WI38 (cell line): ENCODE results near the gene OSM.

Experiments
- H3K4me3 ChIP-seq: 2 replicates; pipeline ENCODE4 v1.5.1; 2011; ENCODE audit warnings: low read depth, mild to moderate bottlenecking, control low read depth, low read length
- TF ChIP-seq, protein P1 (sequence below): IDR thresholded peaks from 2 replicates; pipeline ENCODE4 v1.5.1; 2012; ENCODE audit warnings: low read depth, mild to moderate bottlenecking, control low read depth, low read length

OSM gene

DNA sequence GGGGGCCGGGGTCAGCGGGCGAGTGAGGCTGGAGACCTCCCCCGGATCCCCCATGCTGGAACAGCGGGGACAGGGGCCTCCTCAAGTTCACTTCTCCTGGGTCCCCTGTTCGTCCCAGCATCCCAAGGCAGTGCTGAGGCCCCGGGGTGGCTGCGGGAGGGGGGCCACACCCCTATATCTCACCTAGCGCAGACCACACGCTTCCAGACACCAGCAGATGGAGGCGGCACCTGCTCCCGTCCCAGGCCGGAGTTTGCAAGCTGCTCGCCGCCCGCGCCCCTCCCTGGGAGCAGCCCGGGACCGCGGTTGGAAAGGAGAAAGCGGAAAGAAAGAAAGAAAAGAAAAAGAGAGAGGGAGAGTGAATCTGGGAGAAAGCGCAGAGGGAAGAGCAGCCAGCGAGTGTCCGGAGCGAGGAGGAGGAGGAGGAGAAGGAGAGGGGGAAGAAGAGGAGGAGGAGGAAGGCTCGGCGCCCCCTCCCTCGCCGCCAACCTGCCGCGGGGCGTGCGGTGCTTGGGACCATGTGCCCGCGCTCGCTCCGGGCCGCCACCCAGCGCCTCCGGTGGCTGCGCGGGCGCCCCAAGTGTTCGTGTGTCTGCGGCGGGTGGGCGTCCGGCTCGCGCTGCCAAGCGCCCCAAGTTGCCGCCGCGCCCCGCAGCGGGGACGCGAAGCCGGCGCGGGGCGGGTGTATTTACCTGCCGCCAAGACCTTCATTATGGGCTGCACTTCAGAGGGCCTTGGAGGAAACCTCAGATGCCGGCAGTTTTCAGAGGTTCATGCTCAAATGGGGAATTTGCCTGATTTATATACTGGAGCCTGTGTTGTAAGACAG is 20.5 kb downstream of the OSM start, which contains the start of gene LIF:
Gene LIF (minus strand): TSS at position 775 of the 829 bp plus-strand sequence. CDS start 64 bp downstream, at position 711.
- peak within 1 kb of the TSS; percentile 83 for H3K4me3 ChIP-seq
- TF ChIP-seq, protein P1, sequence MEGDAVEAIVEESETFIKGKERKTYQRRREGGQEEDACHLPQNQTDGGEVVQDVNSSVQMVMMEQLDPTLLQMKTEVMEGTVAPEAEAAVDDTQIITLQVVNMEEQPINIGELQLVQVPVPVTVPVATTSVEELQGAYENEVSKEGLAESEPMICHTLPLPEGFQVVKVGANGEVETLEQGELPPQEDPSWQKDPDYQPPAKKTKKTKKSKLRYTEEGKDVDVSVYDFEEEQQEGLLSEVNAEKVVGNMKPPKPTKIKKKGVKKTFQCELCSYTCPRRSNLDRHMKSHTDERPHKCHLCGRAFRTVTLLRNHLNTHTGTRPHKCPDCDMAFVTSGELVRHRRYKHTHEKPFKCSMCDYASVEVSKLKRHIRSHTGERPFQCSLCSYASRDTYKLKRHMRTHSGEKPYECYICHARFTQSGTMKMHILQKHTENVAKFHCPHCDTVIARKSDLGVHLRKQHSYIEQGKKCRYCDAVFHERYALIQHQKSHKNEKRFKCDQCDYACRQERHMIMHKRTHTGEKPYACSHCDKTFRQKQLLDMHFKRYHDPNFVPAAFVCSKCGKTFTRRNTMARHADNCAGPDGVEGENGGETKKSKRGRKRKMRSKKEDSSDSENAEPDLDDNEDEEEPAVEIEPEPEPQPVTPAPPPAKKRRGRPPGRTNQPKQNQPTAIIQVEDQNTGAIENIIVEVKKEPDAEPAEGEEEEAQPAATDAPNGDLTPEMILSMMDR, result no peak

DNA sequence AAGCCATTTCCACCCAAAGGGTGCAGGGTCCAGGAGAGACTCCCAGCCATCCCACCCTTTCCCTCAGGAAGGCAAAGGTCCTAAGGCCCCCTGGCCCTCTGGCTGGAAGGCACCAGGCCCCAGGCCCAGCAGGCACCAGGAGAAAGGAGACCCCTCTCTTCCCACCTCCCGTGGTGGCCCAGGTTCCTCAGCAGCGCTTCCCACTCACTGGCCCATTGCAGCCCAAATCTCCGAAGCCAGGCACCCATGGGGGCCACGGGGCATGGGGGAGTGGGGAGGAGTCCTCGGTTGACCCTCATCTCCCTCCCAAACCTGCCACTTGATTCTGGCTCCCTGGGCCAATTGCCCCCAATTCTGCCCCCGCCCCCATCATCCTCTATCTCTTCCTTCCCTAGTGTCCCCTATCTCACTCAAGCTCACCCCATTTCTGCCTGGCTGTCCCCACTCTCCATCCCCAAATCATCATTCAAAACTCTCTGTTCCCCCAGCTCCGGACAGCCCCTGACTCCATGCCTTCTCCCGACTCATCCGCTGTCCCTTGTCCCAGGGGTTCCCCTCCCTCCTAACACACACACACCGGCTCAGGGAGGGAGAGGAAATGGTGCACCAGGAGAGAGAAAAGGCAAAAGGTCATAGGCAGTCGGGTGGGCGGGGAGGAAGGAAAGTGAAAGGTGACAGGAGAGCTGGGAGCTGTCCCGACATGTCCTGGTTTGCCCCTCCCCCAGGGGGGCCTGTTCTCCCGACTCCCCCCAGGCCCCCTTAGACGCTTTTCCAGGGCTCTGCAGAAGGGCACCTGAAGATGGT is 21.3 kb downstream of the OSM start:
- H3K4me3 ChIP-seq, result peak overlapping the region; percentile 83
- TF ChIP-seq, protein P1, result no peak

DNA sequence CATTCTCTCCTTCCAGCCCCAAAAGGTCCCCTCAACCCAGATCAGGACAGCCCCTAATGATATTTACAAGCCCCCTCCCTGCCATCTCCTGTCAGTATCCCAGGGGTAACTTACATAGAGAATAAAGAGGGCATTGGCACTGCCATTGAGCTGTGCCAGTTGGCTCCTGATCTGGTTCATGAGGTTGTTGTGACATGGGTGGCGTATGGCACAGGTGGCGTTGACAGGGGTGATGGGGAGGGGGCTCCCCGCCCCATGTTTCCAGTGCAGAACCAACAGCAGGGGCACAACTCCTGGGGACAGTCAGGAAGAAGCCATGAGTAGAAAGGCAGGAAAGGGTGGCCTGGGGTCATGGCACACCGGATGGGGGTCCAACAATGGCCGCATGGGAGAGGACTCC is 22.0 kb downstream of the OSM start:
- peak overlapping the region; percentile 83 for H3K4me3 ChIP-seq
- TF ChIP-seq, protein P1, result no peak

DNA sequence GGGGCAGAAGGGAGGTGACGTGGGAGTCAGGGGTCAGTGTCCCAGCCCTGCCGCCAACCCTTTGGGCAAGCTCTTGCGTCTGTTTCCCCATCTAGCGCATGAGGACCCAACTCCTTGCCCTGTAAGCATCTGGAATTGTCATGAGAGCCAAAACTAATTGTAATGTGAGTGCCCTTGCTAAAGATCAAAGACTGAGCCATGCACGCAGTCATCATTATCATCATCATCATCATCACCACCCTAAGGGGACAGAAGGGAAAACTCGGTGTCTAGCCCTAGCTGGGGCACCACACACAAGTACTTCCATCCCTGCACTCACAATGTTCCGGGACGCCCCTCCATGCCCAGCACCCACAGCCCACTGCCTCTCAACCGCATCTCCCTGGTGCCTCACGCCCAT is 22.6 kb downstream of the OSM start:
- TF ChIP-seq, protein P1, result no peak
- peak overlapping the region; percentile 83 for H3K4me3 ChIP-seq

DNA sequence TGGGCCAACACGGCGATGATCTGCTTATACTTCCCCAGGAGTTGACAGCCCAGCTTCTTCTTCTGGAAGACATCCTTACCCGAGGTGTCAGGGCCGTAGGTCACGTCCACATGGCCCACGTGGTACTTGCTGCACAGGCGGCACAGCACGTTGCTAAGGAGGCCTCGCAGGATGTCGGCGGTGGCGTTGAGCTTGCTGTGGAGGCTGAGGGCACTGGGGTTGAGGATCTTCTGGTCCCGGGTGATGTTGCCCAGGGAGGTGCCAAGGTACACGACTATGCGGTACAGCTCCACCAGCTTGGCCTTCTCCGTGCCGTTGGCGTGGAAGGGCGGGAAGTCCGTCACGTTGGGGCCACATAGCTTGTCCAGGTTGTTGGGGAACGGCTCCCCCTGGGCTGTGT is 23.0 kb downstream of the OSM start:
- TF ChIP-seq, protein P1, result no peak
- H3K4me3 ChIP-seq, result no peak overlapping the region

DNA sequence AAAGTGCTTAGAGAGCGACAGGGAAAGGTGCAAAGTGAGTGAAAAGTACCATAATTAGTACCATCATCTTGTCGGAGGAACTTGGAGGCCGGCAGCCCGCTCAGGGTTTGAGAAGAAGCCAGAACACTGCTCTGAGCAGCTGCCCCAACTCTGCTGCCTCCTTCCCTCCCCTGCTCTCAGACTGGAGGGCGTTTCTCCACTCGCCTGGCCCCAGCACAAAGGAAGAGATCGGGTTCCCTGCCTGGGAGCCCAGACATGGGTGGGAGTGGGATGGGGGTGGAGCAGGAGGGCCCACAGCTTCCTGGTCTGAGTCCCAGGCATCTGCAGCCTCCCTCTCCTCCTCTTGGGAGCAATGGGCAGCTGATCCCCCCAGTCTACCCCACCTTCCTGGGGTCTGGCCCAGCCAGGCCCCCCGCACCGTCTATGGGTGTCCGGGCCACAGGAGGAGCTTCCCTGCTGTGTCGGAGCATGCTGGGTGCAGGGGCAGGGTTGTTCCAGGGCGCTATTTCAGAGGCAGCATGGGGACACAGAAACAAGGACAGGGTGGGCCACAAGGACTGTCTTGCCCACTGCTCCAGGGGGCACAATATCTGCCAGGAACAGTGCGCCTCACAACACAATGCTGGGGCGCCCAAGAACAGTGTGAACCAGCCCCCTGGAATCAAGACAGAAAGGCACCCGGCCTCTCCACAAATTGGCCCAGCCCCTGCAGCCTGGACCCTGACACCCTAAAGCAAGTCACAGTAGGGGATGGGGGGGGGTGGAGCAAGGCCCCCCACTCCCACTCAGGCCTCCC is 24.9 kb downstream of the OSM start:
- TF ChIP-seq, protein P1, result no peak
- no peak overlapping the region for H3K4me3 ChIP-seq
